Effector CD8-positive, alpha-beta T cell (primary cell): ENCODE results near the gene TP53AIP1.

Experiments
- DNase-seq: peaks from one replicate; lab custom pipeline; 2025; lab: John Stamatoyannopoulos, UW

The TP53AIP1 gene

GRCh38 chr11:128943428-128943976 is 831 bp upstream of the TP53AIP1 start:
- DNase-seq = no peak

GRCh38 chr11:128942272-128942612 is 429 bp downstream of the TP53AIP1 start:
- DNase-seq = no peak

GRCh38 chr11:128941573-128942271 is 949 bp downstream of the TP53AIP1 start:
- DNase-seq = no peak

GRCh38 chr11:128941110-128941509 is 1.6 kb downstream of the TP53AIP1 start:
- no peak for DNase-seq

GRCh38 chr11:128940603-128941002 is 2.1 kb downstream of the TP53AIP1 start:
- DNase-seq = no peak

- DNase-seq = no peak
Measured at GRCh38 chr11:128940156-128940555, 2.5 kb downstream of the TP53AIP1 start.

GRCh38 chr11:128939591-128939990 is 3.1 kb downstream of the TP53AIP1 start:
- no peak for DNase-seq

- no peak for DNase-seq
Measured at GRCh38 chr11:128938156-128938885, 4.3 kb downstream of the TP53AIP1 start.

- no peak for DNase-seq
Measured at GRCh38 chr11:128937480-128937879, 5.2 kb downstream of the TP53AIP1 start.

GRCh38 chr11:128936606-128937251 is 5.9 kb downstream of the TP53AIP1 start:
- no peak for DNase-seq

- DNase-seq = no peak
Measured at GRCh38 chr11:128934926-128935325, 7.7 kb downstream of the TP53AIP1 start.

- no peak for DNase-seq
Measured at GRCh38 chr11:128934351-128934750, 8.3 kb downstream of the TP53AIP1 start.

GRCh38 chr11:128933481-128934178 is 9.0 kb downstream of the TP53AIP1 start:
- DNase-seq = no peak

GRCh38 chr11:128931668-128932067 is 11.0 kb downstream of the TP53AIP1 start:
- no peak for DNase-seq

- DNase-seq = no peak
Measured at GRCh38 chr11:128931066-128931465, 11.6 kb downstream of the TP53AIP1 start.

GRCh38 chr11:128929991-128930390 is 12.7 kb downstream of the TP53AIP1 start:
- DNase-seq = no peak

GRCh38 chr11:128929468-128929867 is 13.2 kb downstream of the TP53AIP1 start:
- DNase-seq = no peak

- DNase-seq = no peak
Measured at GRCh38 chr11:128928400-128928799, 14.3 kb downstream of the TP53AIP1 start.

GRCh38 chr11:128927683-128928336 is 14.9 kb downstream of the TP53AIP1 start:
- no peak for DNase-seq

- DNase-seq = no peak
Measured at GRCh38 chr11:128927108-128927461, 15.6 kb downstream of the TP53AIP1 start.

- no peak for DNase-seq
Measured at GRCh38 chr11:128926437-128927107, 16.1 kb downstream of the TP53AIP1 start.
